ENCODE results near the gene ANKRD13D. TPM values are rescaled to one million over a fixed set of nuclear protein-coding genes. Genes with fewer than 3 reads are reported as not detected.
A peak's percentile ranks its signal among the peaks of the same experiment; 100 is the strongest.
"Not testable (repeated sequence)": the region's sequence is repeated elsewhere in the genome, so short reads cannot be mapped to it uniquely, and the experiment has no call there.

The ANKRD13D gene
- total RNA-seq, 4 donors from 2014 or later: 46.8 to 158 (median 69.5) TPM

DNA sequence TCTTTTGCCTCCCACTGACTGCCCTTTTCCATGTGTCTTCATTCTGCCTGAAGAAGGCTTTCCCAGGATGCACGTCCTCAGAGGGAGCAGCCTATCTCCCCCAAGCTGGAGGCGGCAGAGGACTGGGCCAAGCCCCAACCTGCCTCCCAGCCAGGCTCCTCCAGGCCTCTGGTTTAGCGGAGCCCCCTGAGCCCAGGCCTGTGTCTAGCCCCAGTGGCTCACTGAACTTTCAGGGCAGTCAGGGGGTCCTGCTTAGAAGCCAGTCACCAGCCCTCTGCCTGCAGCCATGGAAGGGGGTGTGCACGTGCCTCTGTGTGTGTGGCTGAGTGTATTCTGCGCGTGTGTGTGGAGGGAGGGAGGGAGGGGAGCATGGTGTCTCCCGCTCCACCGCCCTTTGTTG is 33.2 kb upstream of the ANKRD13D start:
- Histone ChIP-seq H3K9me3 (no peaks in the 10 kb centered on the region), H3K4me1 (peaks cover 0 to 28% (median 9%) of the 10 kb centered on the region in 4 donors), H3K27ac (peak overlapping the region in 2 of 4 donors; percentile 31 to 78), H3K4me3 (no peak overlapping the region), H3K36me3 (peaks cover 0 to 68% (median 48%) of the 10 kb centered on the region in 3 donors), H3K27me3 (no peaks in the 10 kb centered on the region)
- TF ChIP-seq EP300 (IDR thresholded peaks at IDR 0.05): no peak
- DNase-seq (ENCODE audit: low spot score in 2 of 2): no peak
- WGBS, 2 donors: 77 to 80% methylated on average over 8 of the region's 8 CpGs

DNA sequence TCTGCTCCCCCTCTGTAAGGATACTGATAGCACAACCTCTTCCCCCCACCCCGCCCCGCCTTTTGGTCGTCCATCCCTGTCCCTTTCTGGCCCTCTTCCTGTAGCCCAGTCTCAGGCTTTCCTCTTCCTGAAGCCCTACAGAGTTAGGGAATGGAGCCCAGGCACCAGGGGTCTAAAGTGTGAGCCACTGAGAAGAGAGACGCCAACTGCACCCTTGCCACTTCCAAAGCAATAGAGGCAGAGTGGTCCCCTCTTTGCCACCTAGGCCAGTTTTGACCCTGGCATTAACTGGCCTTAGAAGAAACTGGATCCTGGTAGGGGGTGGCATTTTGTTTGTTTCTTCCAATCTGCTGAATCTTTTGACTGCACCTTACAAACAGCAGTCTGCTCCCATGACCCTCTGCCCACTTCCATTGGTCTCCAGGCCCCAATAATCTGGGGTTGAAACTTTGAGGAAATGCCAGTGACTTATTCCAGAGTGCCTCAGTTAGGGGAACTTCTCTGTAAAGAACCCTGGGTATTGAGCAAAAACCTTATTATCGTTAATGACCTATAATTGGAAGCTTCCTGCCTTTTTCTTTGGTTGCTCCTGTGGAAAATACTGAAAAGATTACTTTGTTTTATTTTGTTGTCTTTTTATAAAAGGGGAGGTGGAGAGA is 32.5 kb upstream of the ANKRD13D start:
- no peaks in the 10 kb centered on the region for H3K27me3 ChIP-seq
- peaks cover 0 to 35% (median 14%) of the 10 kb centered on the region in 4 donors for H3K4me1 ChIP-seq
- 64 to 70% methylated on average over 5 of the region's 5 CpGs for WGBS, 2 donors
- peaks cover 0 to 61% (median 43%) of the 10 kb centered on the region in 3 donors for H3K36me3 ChIP-seq
- no peaks in the 10 kb centered on the region for H3K9me3 ChIP-seq
- peak overlapping the region in 2 of 4 donors; percentile 29 to 78 for H3K27ac ChIP-seq
- TF ChIP-seq POLR2A (IDR thresholded peaks at IDR 0.05): no peak
- TF ChIP-seq, protein P1, sequence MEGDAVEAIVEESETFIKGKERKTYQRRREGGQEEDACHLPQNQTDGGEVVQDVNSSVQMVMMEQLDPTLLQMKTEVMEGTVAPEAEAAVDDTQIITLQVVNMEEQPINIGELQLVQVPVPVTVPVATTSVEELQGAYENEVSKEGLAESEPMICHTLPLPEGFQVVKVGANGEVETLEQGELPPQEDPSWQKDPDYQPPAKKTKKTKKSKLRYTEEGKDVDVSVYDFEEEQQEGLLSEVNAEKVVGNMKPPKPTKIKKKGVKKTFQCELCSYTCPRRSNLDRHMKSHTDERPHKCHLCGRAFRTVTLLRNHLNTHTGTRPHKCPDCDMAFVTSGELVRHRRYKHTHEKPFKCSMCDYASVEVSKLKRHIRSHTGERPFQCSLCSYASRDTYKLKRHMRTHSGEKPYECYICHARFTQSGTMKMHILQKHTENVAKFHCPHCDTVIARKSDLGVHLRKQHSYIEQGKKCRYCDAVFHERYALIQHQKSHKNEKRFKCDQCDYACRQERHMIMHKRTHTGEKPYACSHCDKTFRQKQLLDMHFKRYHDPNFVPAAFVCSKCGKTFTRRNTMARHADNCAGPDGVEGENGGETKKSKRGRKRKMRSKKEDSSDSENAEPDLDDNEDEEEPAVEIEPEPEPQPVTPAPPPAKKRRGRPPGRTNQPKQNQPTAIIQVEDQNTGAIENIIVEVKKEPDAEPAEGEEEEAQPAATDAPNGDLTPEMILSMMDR (IDR thresholded peaks at IDR 0.05): no peak
- no peak for TF ChIP-seq EP300 (IDR thresholded peaks at IDR 0.05)
- H3K4me3 ChIP-seq: no peak overlapping the region
- DNase-seq (ENCODE audit: low spot score in 2 of 2): no peak

DNA sequence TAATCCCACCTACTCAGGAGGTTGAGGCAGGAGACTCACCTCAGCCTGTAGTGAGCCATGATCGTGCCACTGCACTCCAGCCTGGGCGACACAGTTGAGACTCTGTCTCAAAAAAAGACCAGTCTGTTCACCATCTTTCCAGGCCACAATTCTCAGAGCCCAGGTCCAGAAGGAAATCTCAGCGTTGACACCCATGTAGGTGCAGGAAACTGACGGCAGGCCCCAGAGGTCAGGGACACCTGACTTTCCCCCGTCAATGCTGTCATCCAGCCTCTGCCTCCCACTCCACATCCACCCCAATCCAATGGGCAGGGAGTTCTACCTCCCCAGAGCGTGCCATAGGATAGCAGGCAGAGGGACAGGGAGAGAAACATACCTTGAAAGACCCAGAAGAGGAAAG is 28.7 kb upstream of the ANKRD13D start:
- Histone ChIP-seq H3K27ac (no peak overlapping the region), H3K27me3 (no peaks in the 10 kb centered on the region), H3K4me3 (no peak overlapping the region), H3K9me3 (no peaks in the 10 kb centered on the region), H3K4me1 (peaks cover 0 to 29% (median 20%) of the 10 kb centered on the region in 4 donors), H3K36me3 (peaks cover 0 to 23% (median 8%) of the 10 kb centered on the region in 3 donors)
- no peak for DNase-seq (ENCODE audit: low spot score in 2 of 2)
- WGBS, 2 donors: 83 to 90% methylated on average over 6 of the region's 6 CpGs
- TF ChIP-seq, protein P1 (IDR thresholded peaks at IDR 0.05): no peak
- TF ChIP-seq POLR2A (IDR thresholded peaks at IDR 0.05): no peak
- no peak for TF ChIP-seq EP300 (IDR thresholded peaks at IDR 0.05)

DNA sequence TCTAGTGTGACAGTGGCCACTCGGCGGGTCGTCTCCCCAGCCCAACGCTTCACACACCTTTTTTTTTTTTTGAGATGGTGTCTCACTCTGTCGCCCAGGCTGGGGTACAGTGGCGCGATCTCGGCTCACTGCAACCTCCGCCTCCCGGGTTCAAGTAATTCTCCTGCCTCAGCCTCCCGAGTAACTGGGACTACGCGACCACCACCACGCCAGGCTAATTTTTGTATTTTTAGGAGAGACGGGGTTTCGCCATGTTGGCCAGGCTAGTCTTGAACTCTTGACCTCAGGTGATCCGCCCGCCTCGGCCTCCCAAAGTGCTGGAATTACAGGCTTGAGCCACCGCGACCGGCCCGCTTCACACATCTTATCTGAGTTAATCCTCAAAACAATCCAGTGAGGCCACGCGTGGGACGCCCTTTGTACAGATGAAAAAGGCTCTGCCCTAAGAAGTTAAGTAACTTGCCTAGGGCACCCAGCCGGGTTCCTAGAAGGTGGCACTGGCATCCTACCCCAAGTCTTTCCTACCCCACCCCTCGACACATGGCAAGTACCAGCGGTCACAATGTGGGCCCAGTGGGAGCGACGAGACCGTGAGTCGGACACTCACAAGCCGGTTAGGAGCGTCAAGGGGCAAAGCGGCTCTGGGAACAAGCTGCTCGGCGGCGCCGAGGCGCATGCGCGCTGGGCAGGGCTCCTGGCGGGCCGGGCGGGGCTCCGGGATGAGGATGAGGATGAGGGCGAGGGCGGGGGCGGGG is 28.0 kb upstream of the ANKRD13D start:
- peaks cover 0 to 16% (median 2%) of the 10 kb centered on the region in 3 donors for H3K36me3 ChIP-seq
- DNase-seq (ENCODE audit: low spot score in 2 of 2); H3K9me3 ChIP-seq; H3K27me3 ChIP-seq: not testable (repeated sequence)
- peak overlapping the region; percentile 15 to 51 (median 28) for H3K4me3 ChIP-seq
- H3K27ac ChIP-seq: peak overlapping the region in 2 of 4 donors; percentile 66 to 77
- 30 to 38% methylated on average over 41 to 45 of the region's 50 CpGs for WGBS, 2 donors
- H3K4me1 ChIP-seq: peaks cover 0 to 36% (median 22%) of the 10 kb centered on the region in 4 donors

DNA sequence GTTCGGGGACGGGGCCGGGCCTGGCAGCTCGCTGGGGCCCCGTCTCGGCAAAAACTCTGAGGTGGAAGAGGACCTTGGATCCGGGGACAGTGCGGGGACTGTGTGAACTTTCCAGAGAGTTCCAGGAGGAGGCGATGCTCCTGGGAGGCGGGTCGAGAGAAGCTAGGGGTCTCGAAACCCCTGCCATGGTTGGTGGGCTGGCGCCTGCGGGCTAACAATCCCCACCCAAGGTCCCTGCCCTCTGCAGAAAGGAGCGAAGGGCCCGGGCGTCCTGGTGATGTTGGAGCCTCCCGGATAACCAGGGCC is 27.5 kb upstream of the ANKRD13D start:
- H3K4me1 ChIP-seq: peaks cover 0 to 37% (median 22%) of the 10 kb centered on the region in 4 donors
- peak overlapping the region in 2 of 4 donors; percentile 66 to 77 for H3K27ac ChIP-seq
- peaks cover 0 to 11% (median 0%) of the 10 kb centered on the region in 3 donors for H3K36me3 ChIP-seq
- H3K9me3 ChIP-seq: no peaks in the 10 kb centered on the region
- H3K27me3 ChIP-seq: no peaks in the 10 kb centered on the region
- DNase-seq (ENCODE audit: low spot score in 2 of 2): no peak
- TF ChIP-seq EP300 (IDR thresholded peaks at IDR 0.05) (no peak), POLR2A (IDR thresholded peaks at IDR 0.05) (no peak)
- TF ChIP-seq, protein P1 (IDR thresholded peaks at IDR 0.05): peak in 1 of 5 experiments; percentile 12
- whole genome bisulfite sequencing, 2 donors: 4 to 8% methylated on average over 12 to 17 of the region's 18 CpGs
- H3K4me3 ChIP-seq: peak overlapping the region; percentile 15 to 51 (median 28)

All from tibial nerve (tissue), 4 donors.